ENCODE results near the gene NEDD4L.

The NEDD4L gene

GRCh38 chr18:58232668-58233067 is 188.6 kb downstream of the NEDD4L start:
- DNase-seq (ENCODE audit: low read depth, low spot score), result no peak

DNA sequence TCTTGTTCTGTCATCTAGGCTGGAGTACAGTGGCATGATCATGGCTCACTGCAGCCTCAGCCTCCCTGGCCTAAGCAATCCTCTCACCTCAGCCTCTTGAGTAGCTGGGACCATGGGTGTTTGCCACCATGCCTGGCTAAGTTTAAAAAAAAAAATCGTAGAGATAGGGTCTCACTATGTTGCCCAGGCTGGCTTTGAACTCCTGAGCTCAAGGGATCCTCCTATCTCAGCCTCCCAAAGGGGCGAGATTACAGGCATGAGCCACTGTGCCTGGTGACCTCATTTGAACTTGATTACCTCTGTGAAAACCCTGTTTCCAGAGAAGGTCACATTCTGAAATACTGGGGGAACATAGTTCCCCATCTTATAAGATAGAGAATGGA is 190.3 kb downstream of the NEDD4L start:
- DNase-seq (ENCODE audit: low read depth, low spot score), result no peak

GRCh38 chr18:58235001-58235436 is 191.0 kb downstream of the NEDD4L start:
- DNase-seq (ENCODE audit: low read depth, low spot score), result no peak

GRCh38 chr18:58239879-58240278 is 195.9 kb downstream of the NEDD4L start:
- no peak for DNase-seq (ENCODE audit: low read depth, low spot score)

GRCh38 chr18:58241026-58241679 is 197.1 kb downstream of the NEDD4L start:
- no peak for DNase-seq (ENCODE audit: low read depth, low spot score)

DNA sequence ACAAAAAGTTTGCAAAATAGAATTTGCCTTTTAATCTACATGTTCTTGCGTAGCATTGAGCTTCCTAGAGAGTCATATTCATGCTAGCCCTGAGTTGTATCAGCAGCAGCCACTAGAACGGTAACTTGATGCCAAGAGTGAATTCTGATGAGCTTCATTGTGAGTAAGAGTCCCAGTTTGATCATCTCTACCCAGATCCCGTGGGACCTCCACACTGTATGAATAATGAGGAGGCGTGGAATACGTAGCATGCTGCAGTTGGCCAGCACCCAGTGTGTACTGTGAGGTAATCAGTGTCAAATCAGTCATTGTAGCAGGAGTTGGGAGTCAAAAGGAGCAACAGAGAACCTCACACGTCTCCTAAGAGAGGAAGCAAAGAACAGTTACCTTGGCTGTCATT is 197.9 kb downstream of the NEDD4L start:
- DNase-seq (ENCODE audit: low read depth, low spot score), result no peak

DNA sequence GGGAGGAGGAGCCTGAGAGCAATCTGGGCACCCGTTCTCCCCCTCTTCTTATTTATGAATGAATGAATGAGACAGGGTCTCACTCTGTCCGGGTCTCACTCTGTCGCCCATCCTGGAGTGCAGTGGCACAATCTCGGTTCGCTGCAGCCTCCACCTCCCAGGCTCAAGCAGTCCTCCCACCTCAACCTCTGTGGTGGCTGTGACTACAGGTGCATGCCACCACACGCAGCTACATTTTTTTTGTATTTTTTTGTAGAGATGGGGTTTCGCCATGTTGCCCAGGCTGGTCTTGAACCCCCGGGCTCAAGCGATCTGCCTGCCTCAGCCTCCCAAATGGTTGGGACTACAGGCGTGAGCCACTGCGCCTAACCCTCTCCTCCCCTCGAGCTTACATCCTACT is 198.4 kb downstream of the NEDD4L start:
- DNase-seq (ENCODE audit: low read depth, low spot score), result no peak

DNA sequence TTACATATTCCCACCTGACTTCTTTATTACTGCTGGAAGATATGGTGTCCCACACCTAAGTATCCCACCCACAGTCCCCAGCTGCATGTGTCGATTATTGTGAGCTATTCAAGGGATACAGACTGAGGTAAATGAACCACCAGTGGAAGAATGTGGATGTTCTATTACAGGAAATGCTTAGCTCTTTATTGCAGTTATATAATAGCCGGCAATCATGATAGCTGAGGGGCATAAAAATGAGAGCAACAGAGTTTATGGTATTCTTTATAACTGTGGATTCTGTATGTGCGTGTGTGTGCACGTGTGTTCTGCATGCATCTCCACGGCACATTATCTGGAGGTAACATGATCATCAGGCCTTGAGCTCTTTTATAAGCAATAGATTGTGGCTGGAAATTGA is 198.9 kb downstream of the NEDD4L start:
- DNase-seq (ENCODE audit: low read depth, low spot score), result no peak

GRCh38 chr18:58243401-58243800 is 199.4 kb downstream of the NEDD4L start:
- no peak for DNase-seq (ENCODE audit: low read depth, low spot score)

DNA sequence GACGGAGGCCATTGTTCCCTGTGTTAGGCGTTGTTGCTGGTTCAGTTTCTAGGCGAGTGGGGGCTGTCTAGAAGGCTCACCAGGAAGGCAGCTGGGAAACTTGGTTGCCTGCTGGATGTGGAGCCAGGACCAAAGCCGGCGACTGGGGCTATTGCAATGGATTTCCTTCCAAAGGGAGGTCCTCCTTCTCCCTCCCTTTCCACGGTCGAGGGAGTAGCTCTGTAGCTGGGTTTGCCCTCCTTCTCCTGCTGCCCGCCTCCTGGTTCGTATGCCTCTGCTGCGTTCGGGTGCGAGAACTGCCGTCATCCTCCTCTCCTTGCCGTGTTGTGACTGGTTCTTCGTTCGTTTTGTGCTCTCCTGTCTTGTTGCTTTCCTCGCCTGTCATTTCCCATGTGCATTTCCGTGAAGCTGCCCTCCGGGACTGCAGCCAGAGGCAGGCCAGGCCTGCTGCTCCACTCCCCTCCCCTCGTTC is 203.4 kb downstream of the NEDD4L start:
- no peak for DNase-seq (ENCODE audit: low read depth, low spot score)

GRCh38 chr18:58249712-58250111 is 205.7 kb downstream of the NEDD4L start:
- DNase-seq (ENCODE audit: low read depth, low spot score), result no peak

DNA sequence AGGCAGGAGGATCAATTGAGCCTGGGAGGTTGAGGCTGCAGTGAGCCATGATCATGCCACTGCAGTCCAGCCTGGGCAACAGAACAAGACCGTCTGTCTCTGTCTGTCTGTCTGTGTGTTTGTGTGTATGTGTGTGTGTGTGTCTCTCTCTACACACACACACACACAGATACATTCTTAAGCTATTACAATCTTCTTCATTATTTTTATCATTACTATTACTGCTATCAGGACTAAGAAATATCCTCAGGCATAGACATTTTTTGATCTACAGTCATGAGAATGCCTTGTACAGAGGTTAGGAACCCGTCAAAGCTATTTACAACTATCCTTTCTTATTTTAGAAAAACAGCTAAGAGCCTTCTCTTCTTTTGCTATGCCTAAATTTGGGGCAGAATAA is 207.4 kb downstream of the NEDD4L start:
- no peak for DNase-seq (ENCODE audit: low read depth, low spot score)

DNA sequence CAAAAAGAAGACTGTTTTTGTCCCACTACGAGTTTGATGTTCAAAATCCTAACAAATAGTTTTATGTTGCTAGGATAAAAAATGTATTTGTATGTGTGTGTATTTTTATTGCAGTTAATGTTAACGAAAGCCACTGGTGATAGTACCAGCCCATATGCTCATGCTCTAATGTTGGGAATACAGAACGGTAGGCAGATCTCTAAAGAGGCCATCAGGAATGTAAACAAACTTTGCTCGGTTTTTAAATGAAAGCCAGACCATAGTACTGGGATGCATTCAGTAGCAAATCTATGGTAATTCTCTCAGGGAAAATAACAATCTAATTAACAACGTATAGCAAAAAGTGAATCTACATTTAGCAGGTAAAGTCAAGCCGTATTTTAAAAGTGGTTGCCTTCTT is 208.1 kb downstream of the NEDD4L start:
- no peak for DNase-seq (ENCODE audit: low read depth, low spot score)

DNA sequence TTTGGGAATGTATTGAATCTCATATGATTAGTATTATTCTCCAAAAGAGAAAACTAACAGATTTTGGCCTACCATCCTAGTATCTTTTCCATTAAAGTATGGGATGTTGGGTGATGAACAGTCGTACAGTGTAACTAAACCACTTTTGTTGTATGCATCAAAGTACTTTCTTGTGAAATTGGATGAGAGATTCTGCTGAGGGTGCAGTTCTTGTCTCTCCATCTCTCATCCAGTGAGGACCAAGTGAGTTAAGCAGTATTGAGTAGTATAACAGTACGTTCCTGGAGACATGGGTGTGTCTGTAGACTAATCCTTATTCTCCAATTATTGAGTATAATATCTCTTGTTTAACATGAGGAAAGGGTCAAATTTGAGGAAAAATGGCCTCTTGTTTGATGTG is 209.3 kb downstream of the NEDD4L start:
- DNase-seq (ENCODE audit: low read depth, low spot score), result no peak

GRCh38 chr18:58253871-58254270 is 209.8 kb downstream of the NEDD4L start:
- no peak for DNase-seq (ENCODE audit: low read depth, low spot score)

GRCh38 chr18:58254873-58255511 is 211.0 kb downstream of the NEDD4L start:
- DNase-seq (ENCODE audit: low read depth, low spot score), result no peak

- no peak for DNase-seq (ENCODE audit: low read depth, low spot score)
Observed at GRCh38 chr18:58255701-58256311, 211.8 kb downstream of the NEDD4L start.

- no peak for DNase-seq (ENCODE audit: low read depth, low spot score)
Observed at GRCh38 chr18:58256316-58257080, 212.5 kb downstream of the NEDD4L start.

- DNase-seq (ENCODE audit: low read depth, low spot score), result no peak
Observed at GRCh38 chr18:58257461-58257860, 213.4 kb downstream of the NEDD4L start.

- no peak for DNase-seq (ENCODE audit: low read depth, low spot score)
Observed at GRCh38 chr18:58258692-58259342, 214.8 kb downstream of the NEDD4L start.

- DNase-seq (ENCODE audit: low read depth, low spot score), result no peak
Observed at GRCh38 chr18:58263055-58263957, 219.3 kb downstream of the NEDD4L start.

All from activated CD4-positive, CD25-positive, alpha-beta regulatory T cell treated with anti-CD3 and anti-CD28 coated beads, Interleukin-2, amount 50 U/mL, for 16 hours (primary cell).